GM23248 (cell line): ENCODE results near the gene ATXN7L3. TPM values are rescaled to one million over a fixed set of nuclear protein-coding genes. Genes with fewer than 3 reads are reported as not detected.
"Not testable (repeated sequence)": the region's sequence is repeated elsewhere in the genome, so short reads cannot be mapped to it uniquely, and the experiment has no call there.

Experiments
- DNase-seq: peaks from one replicate; pipeline ENCODE4 v3.0.0-alpha.2; 2015
- H2AFZ ChIP-seq: fragments of 200-600 bp; sonication (generic); 2 replicates; pipeline ENCODE4 v1.6.1; 2016; ENCODE audit warnings: antibody characterized with exemption
- H3F3A ChIP-seq: fragments of 200-600 bp; sonication (generic); 2 replicates; pipeline ENCODE4 v1.6.1; 2016; ENCODE audit warnings: mild to moderate bottlenecking, antibody characterized with exemption, mixed run types; ENCODE audit not compliant: insufficient read depth
- H3K27ac ChIP-seq: fragments of 200-600 bp; sonication (generic); 2 replicates; pipeline ENCODE4 v1.5.1; 2016; ENCODE audit warnings: mild to moderate bottlenecking
- H3K27me3 ChIP-seq: fragments of 200-600 bp; sonication (generic); replicated peaks from 2 replicates; pipeline ENCODE4 v1.6.1; 2016; ENCODE audit warnings: mild to moderate bottlenecking; ENCODE audit not compliant: insufficient read depth
- H3K36me3 ChIP-seq: fragments of 200-600 bp; sonication (generic); 2 replicates; pipeline ENCODE4 v1.6.1; 2016; ENCODE audit warnings: low read depth, mild to moderate bottlenecking
- H3K4me1 ChIP-seq: fragments of 200-600 bp; sonication (generic); 2 replicates; pipeline ENCODE4 v1.6.1; 2016; ENCODE audit warnings: mild to moderate bottlenecking; ENCODE audit not compliant: insufficient read depth
- H3K4me2 ChIP-seq: fragments of 200-600 bp; sonication (generic); one replicate; pipeline ENCODE4 v1.6.1; 2016; ENCODE audit warnings: mild to moderate bottlenecking; ENCODE audit not compliant: unreplicated experiment
- H3K4me3 ChIP-seq: fragments of 200-600 bp; sonication (generic); 2 replicates; pipeline ENCODE4 v1.5.1; 2016; ENCODE audit warnings: mild to moderate bottlenecking
- H3K79me2 ChIP-seq: fragments of 200-600 bp; sonication (generic); 2 replicates; pipeline ENCODE4 v1.6.1; 2016; ENCODE audit warnings: mild to moderate bottlenecking; ENCODE audit not compliant: insufficient read depth
- H3K9ac ChIP-seq: fragments of 200-600 bp; sonication (generic); 2 replicates; pipeline ENCODE4 v1.6.1; 2016; ENCODE audit warnings: mild to moderate bottlenecking
- H3K9me2 ChIP-seq: fragments of 200-600 bp; sonication (generic); 2 replicates; pipeline ENCODE4 v1.6.1; 2016; ENCODE audit warnings: mixed run types, mild to moderate bottlenecking, moderate library complexity; ENCODE audit not compliant: insufficient read depth
- H3K9me3 ChIP-seq: fragments of 200-600 bp; sonication (generic); one replicate; pipeline ENCODE4 v1.6.1; 2017; ENCODE audit warnings: low read depth
- H4K20me1 ChIP-seq: fragments of 200-600 bp; sonication (generic); 2 replicates; pipeline ENCODE4 v1.6.0; 2016; ENCODE audit not compliant: insufficient read depth
- EZH2 ChIP-seq: fragments of 200-600 bp; sonication (generic); IDR thresholded peaks from 2 replicates; pipeline ENCODE4 v1.6.1; 2018; ENCODE audit warnings: antibody characterized with exemption, mild to moderate bottlenecking; ENCODE audit not compliant: insufficient read depth, poor library complexity, severe bottlenecking
- EZH2phosphoT487 ChIP-seq: fragments of 200-600 bp; sonication (generic); IDR thresholded peaks from 2 replicates; pipeline ENCODE4 v1.6.1; 2018; ENCODE audit warnings: antibody characterized with exemption, moderate library complexity, mild to moderate bottlenecking, low read depth; ENCODE audit not compliant: insufficient read depth
- WGBS, 2 experiments: methylation state at CpG; one replicate each; pipeline ENCODE4 v1.1.6; 2015 to 2017; ENCODE audit warnings: low lambda C conversion rate in 2 of 2, low coverage in 1 of 2; ENCODE audit errors: missing lambda C conversion rate in 2 of 2; 5-methylcytosine and 5-hydroxymethylcytosine counted together
- in situ Hi-C: fragments of 300-500 bp; cut with MboI; formaldehyde crosslinking; loops from 2 replicates; pipeline ENCODE4 v1.15.0; 2020
- microRNA-seq: library from miRNA; unstranded; fragments of <30 nt; microRNA quantifications from one replicate; pipeline ENCODE4, GENCODE V29; 2016; ENCODE audit warnings: borderline number of aligned reads
- polyA plus RNA-seq: library from polyadenylated mRNA; unstranded; fragments of >200 nt; fragmentation: Nextera tagmentation; extraction: Ambion mirVana; gene quantifications from 2 replicates; pipeline ENCODE4 v1.2.1, GENCODE V29; 2016
- small RNA-seq: library from RNA; depleted of rRNA; stranded (forward); fragments of <200 nt; gene quantifications from one replicate; pipeline ENCODE3, GENCODE V24; 2014; ENCODE audit warnings: low read depth, low replicate concordance
- total RNA-seq: library from RNA; depleted of rRNA; stranded (reverse); fragments of >200 nt; shearing (Covaris generic); gene quantifications from 2 replicates; pipeline ENCODE4 v1.2.3, GENCODE V29; 2014; rRNA removed

Gene ATXN7L3
- total and polyA plus RNA-seq, 2 experiments from 2014 or later = 9.8 to 60.4 TPM

- Histone ChIP-seq H3F3A (peaks cover 10% of the 10 kb centered on the region; the same call in 1 of the 2 replicates), H3K9ac (no peak overlapping the region), H3K4me2 (no peak overlapping the region), H3K4me3 (no peak overlapping the region), H2AFZ (no peak overlapping the region), H3K27ac (no peak overlapping the region), H3K4me1 (no peaks in the 10 kb centered on the region), H3K36me3 (no peaks in the 10 kb centered on the region), H3K9me2 (no peaks in the 10 kb centered on the region), H3K79me2 (peaks cover 14% of the 10 kb centered on the region; the same call in 1 of the 2 replicates), H3K9me3 (no peaks in the 10 kb centered on the region), H4K20me1 (no peaks in the 10 kb centered on the region), H3K27me3 (no peaks in the 10 kb centered on the region)
- in situ Hi-C loops = no loop called here
- DNase-seq = no peak
- no peak for TF ChIP-seq EZH2
- TF ChIP-seq EZH2phosphoT487 = no peak
- WGBS, 2 experiments = 87% methylated on average over 6 to 7 of the region's 7 CpGs
Observed at GRCh38 chr17:44144966-44145739, 54.5 kb downstream of the ATXN7L3 start.

GRCh38 chr17:44143921-44144320 is 55.8 kb downstream of the ATXN7L3 start:
- H3K27ac ChIP-seq, H3K9ac ChIP-seq, H3K36me3 ChIP-seq, H2AFZ ChIP-seq, H4K20me1 ChIP-seq, H3K4me3 ChIP-seq, H3K9me3 ChIP-seq, in situ Hi-C loops, DNase-seq, H3K9me2 ChIP-seq, H3K4me2 ChIP-seq, H3K27me3 ChIP-seq, H3K4me1 ChIP-seq: not testable (repeated sequence)
- Histone ChIP-seq H3F3A (peaks cover 15% of the 10 kb centered on the region), H3K79me2 (peaks cover 14% of the 10 kb centered on the region; the same call in 1 of the 2 replicates)
- WGBS, 2 experiments = 82 to 84% methylated on average over 8 of the region's 8 CpGs

Small RNA genes within 50 kb of the gene (microRNA-seq; reads per million reads assigned to microRNA genes)
- not detected for gene MIR6782

Small RNA genes within 50 kb of the gene (small RNA-seq; reads per million reads assigned to genes)
- gene MIR6782 = not detected

Other genes starting within 250 kb of the ATXN7L3 start
- gene PYY, start 245.9 kb downstream of the ATXN7L3 start, total RNA-seq = not detected in 2 replicates
- gene PYY, start 245.9 kb downstream of the ATXN7L3 start, polyA plus RNA-seq = not detected in 2 replicates
- gene NAGS, start 195.3 kb downstream of the ATXN7L3 start, total RNA-seq = 1.8 and 2.8 TPM in 2 replicates
- gene NAGS, start 195.3 kb downstream of the ATXN7L3 start, polyA plus RNA-seq = 1.6 and 2.3 TPM in 2 replicates
- 25.5 and 45.4 TPM in 2 replicates for gene TMEM101, start 184.9 kb downstream of the ATXN7L3 start, total RNA-seq
- 24.4 and 25.0 TPM in 2 replicates for gene TMEM101, start 184.9 kb downstream of the ATXN7L3 start, polyA plus RNA-seq
- 36.1 and 49.4 TPM in 2 replicates for gene LSM12, start 133.2 kb downstream of the ATXN7L3 start, total RNA-seq
- gene LSM12, start 133.2 kb downstream of the ATXN7L3 start, polyA plus RNA-seq = 122 and 125 TPM in 2 replicates
- gene G6PC3, start 129.1 kb downstream of the ATXN7L3 start, total RNA-seq = 57.4 and 68.5 TPM in 2 replicates
- gene G6PC3, start 129.1 kb downstream of the ATXN7L3 start, polyA plus RNA-seq = 121 and 128 TPM in 2 replicates
- gene HDAC5, start 76.2 kb downstream of the ATXN7L3 start, total RNA-seq = 84.4 and 98.7 TPM in 2 replicates
- gene HDAC5, start 76.2 kb downstream of the ATXN7L3 start, polyA plus RNA-seq = 28.5 and 32.2 TPM in 2 replicates
- gene HROB, start 58.0 kb downstream of the ATXN7L3 start, total RNA-seq = 1.3 and 1.8 TPM in 2 replicates
- 3.5 and 3.6 TPM in 2 replicates for gene HROB, start 58.0 kb downstream of the ATXN7L3 start, polyA plus RNA-seq
- not detected in 2 replicates for gene ASB16, start 29.2 kb downstream of the ATXN7L3 start, total RNA-seq
- gene ASB16, start 29.2 kb downstream of the ATXN7L3 start, polyA plus RNA-seq = 0.22 and 0.25 TPM in 2 replicates
- 41.6 and 42.6 TPM in 2 replicates for gene TMUB2, start 12.9 kb downstream of the ATXN7L3 start, total RNA-seq
- gene TMUB2, start 12.9 kb downstream of the ATXN7L3 start, polyA plus RNA-seq = 44.6 and 45.0 TPM in 2 replicates
- 61.1 and 62.3 TPM in 2 replicates for gene UBTF, start 19.8 kb upstream of the ATXN7L3 start, total RNA-seq
- gene UBTF, start 19.8 kb upstream of the ATXN7L3 start, polyA plus RNA-seq = 48.2 and 48.4 TPM in 2 replicates
- not detected in 2 replicates for gene SLC4A1, start 68.3 kb upstream of the ATXN7L3 start, total RNA-seq
- not detected in 2 replicates for gene SLC4A1, start 68.3 kb upstream of the ATXN7L3 start, polyA plus RNA-seq
- 0.11 TPM in 1 of 2 replicates, not detected in the other for gene RUNDC3A, start 108.7 kb upstream of the ATXN7L3 start, total RNA-seq
- 0.24 TPM in 1 of 2 replicates, not detected in the other for gene RUNDC3A, start 108.7 kb upstream of the ATXN7L3 start, polyA plus RNA-seq
- 96.1 and 118 TPM in 2 replicates for gene SLC25A39, start 124.9 kb upstream of the ATXN7L3 start, total RNA-seq
- 117 TPM in 2 replicates for gene SLC25A39, start 124.9 kb upstream of the ATXN7L3 start, polyA plus RNA-seq
- 326 and 410 TPM in 2 replicates for gene GRN, start 145.4 kb upstream of the ATXN7L3 start, total RNA-seq
- 440 and 446 TPM in 2 replicates for gene GRN, start 145.4 kb upstream of the ATXN7L3 start, polyA plus RNA-seq
- gene FAM171A2, start 164.0 kb upstream of the ATXN7L3 start, total RNA-seq = 4.6 and 4.8 TPM in 2 replicates
- 0.25 and 0.46 TPM in 2 replicates for gene FAM171A2, start 164.0 kb upstream of the ATXN7L3 start, polyA plus RNA-seq
- gene ITGA2B, start 189.8 kb upstream of the ATXN7L3 start, total RNA-seq = not detected in 2 replicates
- not detected in 2 replicates for gene ITGA2B, start 189.8 kb upstream of the ATXN7L3 start, polyA plus RNA-seq